PC-9 (cell line): ENCODE results near the gene CNTFR. TPM values are rescaled to one million over a fixed set of nuclear protein-coding genes. Genes with fewer than 3 reads are reported as not detected.

ENCODE experiments used
- BruUV-seq: library from RNA; stranded (reverse); fragments of 400-500 nt; replicated peaks from 2 replicates; lab custom pipeline; 2021; lab: Mats Ljungman, UMichigan
- CTCF ChIA-PET: fragments of 300-600 bp; sonication (Branson Sonifier 250); formaldehyde crosslinking; loops from one replicate; lab custom pipeline; 2022; ENCODE audit warnings: antibody characterized with exemption; lab: Charles Lee
- POLR2A ChIA-PET: fragments of 300-600 bp; sonication (Branson Sonifier 250); formaldehyde crosslinking; loops from one replicate; lab custom pipeline; 2022; ENCODE audit warnings: antibody characterized with exemption; ENCODE audit not compliant: unreplicated experiment; lab: Charles Lee
- DNase-seq, 2 experiments: peaks; one replicate each; pipeline versions ENCODE4 v3.0.0 to v3.0.0-alpha.2; 2015 to 2022; ENCODE audit warnings: mixed read lengths in 1 of 2
- H2AFZ ChIP-seq: fragments of 200-600 bp; sonication (generic); 2 replicates; pipeline ENCODE4 v1.8.1; 2017; ENCODE audit warnings: antibody characterized with exemption
- H3F3A ChIP-seq: fragments of 200-600 bp; sonication (generic); 2 replicates; pipeline ENCODE4 v1.8.1; 2017; ENCODE audit warnings: antibody characterized with exemption, mild to moderate bottlenecking, low read depth; ENCODE audit not compliant: insufficient read depth
- H3K27ac ChIP-seq: fragments of 200-600 bp; sonication (generic); 2 replicates; pipeline ENCODE4 v1.6.1; 2016; ENCODE audit warnings: mixed run types
- H3K27me3 ChIP-seq: fragments of 200-600 bp; sonication (generic); 2 replicates; pipeline ENCODE4 v1.6.1; 2016; ENCODE audit warnings: low read depth, mixed run types; ENCODE audit not compliant: insufficient read depth
- H3K36me3 ChIP-seq: fragments of 200-600 bp; sonication (generic); 2 replicates; pipeline ENCODE4 v1.6.1; 2016; ENCODE audit warnings: low read depth, mixed run types
- H3K4me1 ChIP-seq: fragments of 200-600 bp; sonication (generic); replicated peaks from 2 replicates; pipeline ENCODE4 v1.6.1; 2016; ENCODE audit warnings: mixed run types; ENCODE audit not compliant: insufficient read depth
- H3K4me2 ChIP-seq: fragments of 200-600 bp; sonication (generic); 2 replicates; pipeline ENCODE4 v1.6.1; 2017; ENCODE audit warnings: mixed run types
- H3K4me3 ChIP-seq: fragments of 200-600 bp; sonication (generic); 2 replicates; pipeline ENCODE4 v1.6.1; 2016; ENCODE audit warnings: mixed run types
- H3K79me2 ChIP-seq: fragments of 200-600 bp; sonication (generic); 2 replicates; pipeline ENCODE4 v1.6.1; 2017; ENCODE audit warnings: low read depth, mixed run types
- H3K9me2 ChIP-seq: fragments of 200-600 bp; sonication (generic); 2 replicates; pipeline ENCODE4 v1.8.1; 2017; ENCODE audit warnings: mild to moderate bottlenecking; ENCODE audit not compliant: insufficient read depth
- H3K9me3 ChIP-seq: fragments of 200-600 bp; sonication (generic); 2 replicates; pipeline ENCODE4 v1.8.1; 2016; ENCODE audit warnings: low read depth; ENCODE audit not compliant: insufficient read depth
- H4K20me1 ChIP-seq: fragments of 200-600 bp; sonication (generic); 2 replicates; pipeline ENCODE4 v1.8.1; 2017; ENCODE audit not compliant: insufficient read depth
- CTCF ChIP-seq: fragments of 200-600 bp; sonication (generic); conservative IDR thresholded peaks from 2 replicates; pipeline ENCODE4 v1.6.1; 2017; ENCODE audit warnings: mixed run types, antibody characterized with exemption, mild to moderate bottlenecking, moderate library complexity
- EZH2 ChIP-seq: fragments of 200-600 bp; sonication (generic); IDR thresholded peaks from 2 replicates; pipeline ENCODE4 v1.8.0; 2017; ENCODE audit warnings: antibody characterized with exemption, low read depth
- intact Hi-C: fragments of 100-400 bp; cut with micrococcal nuclease; formaldehyde crosslinking; loops from one replicate; pipeline ENCODE4 v1.10.0; 2022; ENCODE audit not compliant: unreplicated experiment
- total RNA-seq: library from RNA; stranded (reverse); gene quantifications from 2 replicates; pipeline ENCODE4 v1.2.3, GENCODE V29; 2021

CNTFR gene
- total RNA-seq, 1 experiment from 2014 or later: not detected

GRCh38 chr9:34501889-34502425 is 87.6 kb downstream of the CNTFR start:
- no peaks in the 10 kb centered on the region for H4K20me1 ChIP-seq
- H3K9me3 ChIP-seq: no peaks in the 10 kb centered on the region
- H3K4me2 ChIP-seq: no peak overlapping the region
- no peaks in the 10 kb centered on the region for H3K36me3 ChIP-seq
- H3K4me3 ChIP-seq: no peak overlapping the region
- no peaks in the 10 kb centered on the region for H3K9me2 ChIP-seq
- no peaks in the 10 kb centered on the region for H3F3A ChIP-seq
- ChIA-PET CTCF (interaction anchor here (0.5 kb wide), 1 partner anchor 86 kb away, joined by 11 read pairs; no protein-coding TSS in a partner anchor), POLR2A (no interaction called here)
- intact Hi-C loops: loop anchor here (5.0 kb wide), 1 partner anchor 100 kb away; no protein-coding TSS in a partner anchor
- no peak overlapping the region for H2AFZ ChIP-seq
- H3K27me3 ChIP-seq: 0 out of 2 replicates have a peak, but pooled peaks cover 7% of the 10 kb centered on the region
- no peak for TF ChIP-seq CTCF
- no peak for TF ChIP-seq EZH2
- H3K27ac ChIP-seq: no peak overlapping the region
- BruUV-seq: no TSS peak
- H3K4me1 ChIP-seq: no peaks in the 10 kb centered on the region
- no peaks in the 10 kb centered on the region for H3K79me2 ChIP-seq
- DNase-seq: no peak

Other genes with a start within 250 kb of the CNTFR start
- 3.0 and 3.1 TPM in 2 replicates for gene MYORG, start 212.8 kb downstream of the CNTFR start, total RNA-seq
- 12.7 and 15.6 TPM in 2 replicates for gene FAM219A, start 131.2 kb downstream of the CNTFR start, total RNA-seq
- gene DNAI1, start 130.9 kb downstream of the CNTFR start, total RNA-seq: 1.5 and 1.6 TPM in 2 replicates
- not detected in 2 replicates for gene ENHO, start 66.7 kb downstream of the CNTFR start, total RNA-seq
- gene RPP25L, start 22.4 kb upstream of the CNTFR start, total RNA-seq: 15.6 and 19.4 TPM in 2 replicates
- gene DCTN3, start 30.8 kb upstream of the CNTFR start, total RNA-seq: 47.5 and 57.5 TPM in 2 replicates
- gene ARID3C, start 39.3 kb upstream of the CNTFR start, total RNA-seq: not detected in 2 replicates
- gene SIGMAR1, start 48.1 kb upstream of the CNTFR start, total RNA-seq: 55.8 and 57.9 TPM in 2 replicates
- gene GALT, start 57.0 kb upstream of the CNTFR start, total RNA-seq: 13.5 and 18.2 TPM in 2 replicates
- 8.5 and 8.7 TPM in 2 replicates for gene IL11RA, start 62.5 kb upstream of the CNTFR start, total RNA-seq
- 0.44 and 0.98 TPM in 2 replicates for gene CCL27, start 72.9 kb upstream of the CNTFR start, total RNA-seq
- gene CCL19, start 101.6 kb upstream of the CNTFR start, total RNA-seq: not detected in 2 replicates
- not detected in 2 replicates for gene CCL21, start 120.4 kb upstream of the CNTFR start, total RNA-seq